HTERT RPE-1 (cell line): ENCODE data around the gene ITPRIPL1.

ENCODE experiments used
- in situ Hi-C: fragments of 300-500 bp; cut with MboI; formaldehyde crosslinking; loops from 4 replicates; pipeline ENCODE4 v1.14.3; 2020; ENCODE audit warnings: low sequenced_read_pairs

The ITPRIPL1 gene

GRCh38 chr2:96320728-96321622, 4.1 kb upstream of the ITPRIPL1 start:
- in situ Hi-C loops: no loop called here

DNA sequence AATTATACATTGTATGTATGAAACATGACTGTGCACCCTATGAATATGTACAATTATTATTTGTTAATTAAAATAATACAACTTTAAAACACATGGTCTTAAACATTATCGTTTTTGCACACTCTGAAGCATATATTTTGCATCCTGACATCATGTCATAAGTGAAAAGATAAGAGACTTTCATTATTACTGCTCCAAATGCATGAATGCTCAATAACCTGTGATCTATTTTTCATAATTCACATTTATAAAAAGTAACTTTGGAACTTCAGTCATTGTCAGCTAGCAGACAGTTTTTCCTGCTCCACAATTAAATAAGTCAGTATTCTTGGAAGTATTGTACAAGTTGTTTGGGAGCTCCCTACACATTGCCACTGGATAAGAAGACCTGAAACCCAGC, 1.3 kb upstream of the ITPRIPL1 start:
- in situ Hi-C loops: no loop called here

GRCh38 chr2:96324721-96325040, 436 bp upstream of the ITPRIPL1 start:
- in situ Hi-C loops: no loop called here

GRCh38 chr2:96325884-96326255, 753 bp downstream of the ITPRIPL1 start:
- in situ Hi-C loops: no loop called here

- in situ Hi-C loops: no loop called here
Observed at GRCh38 chr2:96326564-96326963, 1.4 kb downstream of the ITPRIPL1 start.

DNA sequence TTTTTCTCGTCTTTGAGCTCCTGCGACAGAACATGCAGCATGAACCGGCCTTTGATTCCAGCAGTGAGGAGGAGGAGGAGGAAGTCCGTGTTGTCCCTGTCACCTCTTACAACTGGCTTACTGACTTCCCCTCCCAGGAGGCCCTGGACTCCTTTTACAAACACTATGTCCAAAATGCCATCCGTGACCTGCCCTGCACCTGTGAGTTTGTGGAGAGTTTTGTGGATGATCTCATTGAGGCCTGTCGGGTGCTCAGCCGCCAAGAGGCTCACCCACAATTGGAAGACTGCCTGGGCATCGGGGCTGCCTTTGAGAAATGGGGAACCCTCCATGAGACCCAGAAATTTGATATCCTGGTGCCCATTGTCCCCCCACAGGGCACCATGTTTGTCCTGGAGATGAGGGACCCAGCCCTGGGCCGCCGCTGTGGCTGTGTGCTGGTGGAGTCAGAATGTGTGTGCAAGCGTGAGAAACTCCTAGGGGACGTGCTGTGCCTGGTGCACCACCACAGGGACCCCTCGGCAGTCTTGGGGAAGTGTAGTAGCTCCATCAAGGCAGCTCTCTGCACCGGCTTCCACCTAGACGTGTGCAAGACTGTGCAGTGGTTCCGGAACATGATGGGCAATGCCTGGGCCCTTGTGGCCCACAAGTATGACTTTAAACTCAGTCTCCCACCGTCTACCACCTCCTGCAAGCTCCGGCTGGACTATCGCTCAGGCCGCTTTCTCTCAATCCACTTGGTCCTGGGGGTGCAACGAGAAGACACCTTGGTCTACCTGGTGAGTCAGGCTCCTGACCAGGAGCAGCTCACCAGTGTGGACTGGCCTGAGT, 2.1 kb downstream of the ITPRIPL1 start:
- in situ Hi-C loops: no loop called here

DNA sequence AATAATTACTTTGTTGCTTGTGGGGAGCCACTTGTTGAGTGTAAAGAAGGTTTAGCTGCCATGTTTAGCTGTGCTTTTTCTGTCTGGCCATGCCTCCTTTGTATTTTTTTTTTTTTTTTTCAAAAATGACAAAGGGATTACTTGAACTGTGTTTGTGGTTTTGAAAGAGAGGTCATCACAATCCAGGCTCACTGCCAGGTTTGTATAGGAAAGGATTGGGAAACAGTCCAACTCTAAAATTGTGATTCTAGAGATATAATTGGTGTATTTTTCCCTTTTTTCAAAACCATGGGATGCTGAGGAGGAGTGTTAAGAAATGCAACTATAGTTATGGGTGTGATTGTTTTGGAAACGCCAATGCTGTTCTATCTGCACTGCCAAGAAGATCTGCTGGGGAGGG, 4.3 kb downstream of the ITPRIPL1 start:
- in situ Hi-C loops: no loop called here

DNA sequence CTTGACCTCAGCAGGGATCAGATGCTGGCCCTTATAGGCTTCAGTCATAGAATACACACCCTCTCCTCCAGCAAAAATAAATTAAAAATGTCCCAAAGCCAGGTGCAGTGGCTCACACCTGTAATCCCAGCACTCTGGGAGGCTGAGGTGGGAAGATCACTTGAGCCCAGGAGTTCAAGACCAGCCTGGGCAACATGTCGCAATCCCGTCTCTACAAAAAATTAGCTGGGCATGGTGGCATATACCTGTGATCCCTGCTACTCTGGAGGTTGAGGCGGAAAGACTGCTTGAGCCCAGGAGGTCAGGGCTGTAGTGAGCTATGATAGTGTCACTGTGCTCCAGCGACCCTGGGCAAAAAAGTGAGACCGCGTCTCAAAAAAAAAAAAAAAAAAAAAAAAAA, 4.8 kb downstream of the ITPRIPL1 start:
- in situ Hi-C loops: no loop called here

DNA sequence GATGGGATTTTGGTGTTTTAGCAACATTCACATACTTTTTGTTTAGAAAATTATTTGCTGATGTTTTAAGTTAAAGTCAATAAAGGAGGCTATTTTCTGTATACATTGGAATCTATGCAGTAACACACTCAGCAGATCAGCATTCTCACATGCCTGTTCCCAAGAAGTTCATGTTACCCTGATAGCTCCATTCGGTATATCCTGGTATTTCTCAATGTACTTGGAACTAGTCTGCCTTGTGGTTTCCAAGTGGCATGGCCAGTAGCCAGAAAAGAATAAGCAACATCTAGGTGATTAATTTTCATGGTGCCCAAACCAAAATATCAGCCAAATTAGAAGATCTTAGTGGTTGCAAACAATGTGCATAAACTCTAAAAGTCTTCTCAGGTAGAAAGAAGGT, 5.3 kb downstream of the ITPRIPL1 start:
- in situ Hi-C loops: no loop called here

GRCh38 chr2:96333708-96334107, 8.6 kb downstream of the ITPRIPL1 start:
- in situ Hi-C loops: no loop called here

DNA sequence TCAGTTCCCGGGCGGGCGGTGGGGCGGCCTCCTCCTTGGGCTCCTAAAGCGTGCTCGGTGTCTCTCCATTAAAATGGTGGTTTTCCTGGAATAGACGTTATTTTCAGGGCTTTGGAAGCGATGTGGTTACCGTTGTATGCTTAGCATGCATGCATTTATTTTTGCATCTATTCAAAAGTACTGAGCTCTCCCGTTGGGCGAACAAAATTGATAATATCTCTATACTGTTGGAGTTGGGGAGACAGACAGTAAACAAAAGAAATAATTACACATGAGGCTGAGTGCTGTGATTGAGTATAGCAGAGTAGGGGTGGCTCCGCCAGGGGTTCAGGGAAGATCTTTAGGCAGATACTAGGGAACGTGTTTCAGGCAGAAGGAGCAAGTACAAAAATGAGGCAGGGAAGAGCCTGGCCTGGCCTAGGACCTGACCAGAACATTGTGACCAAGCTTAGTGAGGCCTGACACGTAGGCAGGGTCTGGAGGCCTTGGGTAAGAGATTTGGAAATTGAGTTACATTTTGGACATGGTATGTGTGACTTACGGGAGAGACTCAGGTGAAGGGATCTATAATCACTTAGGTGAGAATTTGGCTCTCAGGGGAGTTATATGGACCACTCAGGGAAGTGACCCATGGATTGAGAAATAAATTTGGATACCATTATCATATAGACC, 11.1 kb downstream of the ITPRIPL1 start:
- in situ Hi-C loops: no loop called here

- in situ Hi-C loops: no loop called here
Observed at GRCh38 chr2:96336873-96337272, 11.8 kb downstream of the ITPRIPL1 start.

DNA sequence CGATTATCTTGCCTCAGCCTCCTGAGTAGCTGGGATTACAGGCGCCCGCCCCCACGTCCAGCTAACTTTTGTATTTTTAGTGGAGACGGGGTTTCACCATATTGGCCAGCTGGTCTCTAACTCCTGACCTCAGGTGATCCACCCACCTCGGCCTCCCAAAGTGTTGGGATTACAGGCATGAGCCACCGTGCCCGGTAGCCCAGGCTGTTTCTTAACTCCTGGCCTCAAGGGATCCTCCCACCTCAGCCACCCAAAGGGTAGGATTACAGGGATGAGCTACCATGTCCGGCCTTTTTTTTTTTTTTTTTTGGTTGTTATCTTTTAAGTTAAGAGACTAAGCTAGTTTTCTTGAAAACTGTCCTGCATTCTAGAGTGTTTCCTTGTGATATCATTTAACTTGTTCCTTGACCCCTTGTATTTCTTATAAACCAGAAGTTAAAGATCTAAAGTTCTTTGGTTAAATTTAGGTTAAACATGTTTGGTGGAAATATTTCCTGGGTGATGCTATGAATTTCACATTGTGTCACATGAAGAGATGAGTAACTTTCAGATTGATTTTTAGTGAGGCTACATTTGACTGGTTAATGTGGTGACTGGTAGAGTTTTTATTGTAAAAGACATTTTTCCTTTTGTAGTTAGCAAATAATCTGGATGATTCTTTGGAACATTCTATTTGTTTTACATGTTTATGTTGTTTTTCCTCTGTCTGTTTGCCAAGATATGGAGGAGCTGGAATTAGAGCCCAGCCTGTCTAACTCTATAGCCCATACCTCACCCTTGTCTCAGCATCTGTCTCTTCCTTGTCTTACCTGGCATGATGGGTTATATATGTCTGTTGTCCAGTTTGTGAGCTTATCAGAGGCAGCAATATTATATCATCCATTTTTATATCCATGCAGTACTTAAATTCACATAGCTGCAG, 15.6 kb downstream of the ITPRIPL1 start:
- in situ Hi-C loops: no loop called here

DNA sequence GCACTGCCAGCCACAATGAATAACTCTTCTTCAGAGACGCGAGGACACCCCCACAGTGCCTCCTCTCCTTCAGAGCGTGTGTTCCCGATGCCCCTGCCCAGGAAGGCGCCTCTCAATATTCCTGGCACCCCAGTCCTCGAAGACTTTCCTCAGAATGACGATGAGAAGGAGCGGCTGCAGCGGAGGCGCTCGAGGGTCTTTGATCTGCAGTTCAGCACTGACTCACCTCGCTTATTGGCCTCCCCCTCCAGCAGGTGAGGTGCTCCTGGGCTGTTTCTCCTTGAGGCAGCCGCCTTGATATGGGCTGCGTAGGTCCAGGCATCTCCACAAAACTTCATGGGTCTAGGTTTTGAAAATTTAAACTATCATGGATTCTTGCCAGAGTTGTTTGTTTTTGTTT, 16.5 kb downstream of the ITPRIPL1 start:
- in situ Hi-C loops: no loop called here

GRCh38 chr2:96342085-96342484, 17.0 kb downstream of the ITPRIPL1 start:
- in situ Hi-C loops: no loop called here

DNA sequence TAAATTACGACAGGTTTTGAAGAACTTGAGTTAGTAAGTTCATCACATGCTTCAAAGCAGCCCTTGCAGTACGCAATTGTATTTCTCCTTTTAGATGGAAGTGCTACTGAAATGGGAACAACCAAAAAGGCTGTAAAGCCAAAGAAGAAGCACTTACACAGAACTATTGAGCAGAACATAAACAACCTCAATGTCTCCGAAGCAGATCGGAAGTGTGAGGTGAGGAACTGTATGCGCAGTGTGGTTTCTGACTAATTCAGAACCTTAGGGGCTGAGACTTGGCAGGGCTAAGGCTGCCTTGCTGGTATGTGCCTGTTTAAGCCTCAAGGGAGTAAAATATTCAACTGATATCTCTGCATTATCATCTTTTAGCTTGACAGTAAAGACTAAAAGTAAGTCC, 18.9 kb downstream of the ITPRIPL1 start:
- in situ Hi-C loops: no loop called here

DNA sequence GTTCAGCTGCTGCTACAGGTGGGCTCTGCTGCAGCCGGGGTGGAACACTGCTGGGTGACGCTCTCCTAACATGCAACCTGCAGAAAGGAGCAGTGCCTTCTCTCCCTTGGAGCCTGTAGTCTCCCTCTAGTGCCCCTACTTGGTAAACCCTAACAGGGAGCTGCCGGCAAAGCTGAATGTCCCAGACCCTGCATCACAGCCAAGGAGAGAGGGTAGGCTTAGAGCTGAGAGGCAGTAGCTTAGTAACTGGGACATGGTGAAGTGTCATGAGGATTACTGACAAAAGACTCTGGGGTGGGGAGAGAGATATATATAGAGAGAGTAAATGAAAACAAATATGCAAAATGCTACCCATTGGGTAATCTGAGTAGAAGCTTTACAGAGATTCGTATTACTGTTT, 20.3 kb downstream of the ITPRIPL1 start:
- in situ Hi-C loops: no loop called here

DNA sequence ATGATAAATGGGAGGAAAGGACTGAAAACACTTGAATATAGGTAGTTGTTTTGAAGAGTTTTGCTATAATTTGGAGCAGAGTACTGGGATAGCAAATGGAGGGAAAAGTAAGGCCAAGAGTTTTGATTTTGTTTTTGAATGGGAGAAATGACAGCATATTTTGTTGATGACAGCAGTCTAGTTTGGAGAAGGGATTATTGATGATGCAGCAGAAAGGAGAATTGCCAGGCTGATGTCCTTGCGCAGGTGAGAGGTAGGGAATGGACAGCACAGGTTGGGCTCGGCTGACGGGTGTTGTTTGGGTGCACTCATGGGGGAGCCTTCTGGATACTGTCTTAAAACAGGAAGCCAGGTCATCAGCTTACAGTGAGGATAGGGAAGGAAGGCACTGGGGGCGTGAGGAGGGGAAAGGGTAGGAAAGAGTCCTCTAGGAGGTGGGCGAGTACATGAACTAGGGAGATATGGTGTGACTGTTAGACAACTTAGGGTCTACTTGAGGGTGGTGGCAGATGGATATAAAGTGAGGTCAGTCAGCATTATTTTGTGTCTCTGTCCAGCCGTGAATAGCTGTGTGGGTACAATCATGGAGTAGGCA, 20.8 kb downstream of the ITPRIPL1 start:
- in situ Hi-C loops: no loop called here

- in situ Hi-C loops: no loop called here
Observed at GRCh38 chr2:96347395-96347794, 22.3 kb downstream of the ITPRIPL1 start.

- in situ Hi-C loops: no loop called here
Observed at GRCh38 chr2:96353032-96353561, 28.0 kb downstream of the ITPRIPL1 start.
